ENCODE results near the gene MRGPRE.

GRCh38 chr11:3231550-3231850 lies 717 bp downstream of the MRGPRE start:
- TF ChIP-seq SUZ12 (IDR thresholded peaks at IDR 0.05) (no peak), ELF4 (IDR thresholded peaks at IDR 0.05) (no peak), LEF1 (IDR thresholded peaks at IDR 0.05; ENCODE audit: borderline replicate concordance) (no peak), L3MBTL2 (conservative IDR thresholded peaks at IDR 0.05) (no peak), FOXA1 (IDR thresholded peaks at IDR 0.05) (no peak)

Data from HEK293T (cell line).